ENCODE data around the gene KLHL7.
"Not testable (repeated sequence)": the region's sequence is repeated elsewhere in the genome, so short reads cannot be mapped to it uniquely, and the experiment has no call there.

KLHL7 gene

GRCh38 chr7:23107781-23108180, 2.2 kb downstream of the KLHL7 start:
- DNase-seq, result no peak

GRCh38 chr7:23108995-23109394, 3.4 kb downstream of the KLHL7 start:
- no peak for DNase-seq

DNA sequence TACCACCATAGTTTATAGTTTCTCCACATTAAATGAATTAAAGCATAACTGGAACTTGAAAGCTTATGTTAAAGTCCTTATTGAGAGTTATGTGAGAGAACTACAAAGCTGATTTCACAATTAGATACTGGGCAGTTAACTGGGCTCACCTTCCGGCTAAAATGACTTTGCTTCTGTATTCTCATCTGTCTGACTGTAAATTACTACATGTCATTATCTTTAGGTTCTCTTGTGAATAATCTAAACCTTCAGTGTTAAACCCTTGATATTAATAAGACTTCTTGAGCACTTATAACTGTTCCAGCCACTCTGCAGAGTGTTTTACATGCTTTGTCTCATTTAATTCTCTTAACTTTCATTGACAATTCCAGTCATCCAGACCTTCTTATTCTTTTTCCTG, 3.9 kb downstream of the KLHL7 start:
- DNase-seq, result no peak

- no peak for DNase-seq
Measured at GRCh38 chr7:23114896-23115295, 9.3 kb downstream of the KLHL7 start.

DNA sequence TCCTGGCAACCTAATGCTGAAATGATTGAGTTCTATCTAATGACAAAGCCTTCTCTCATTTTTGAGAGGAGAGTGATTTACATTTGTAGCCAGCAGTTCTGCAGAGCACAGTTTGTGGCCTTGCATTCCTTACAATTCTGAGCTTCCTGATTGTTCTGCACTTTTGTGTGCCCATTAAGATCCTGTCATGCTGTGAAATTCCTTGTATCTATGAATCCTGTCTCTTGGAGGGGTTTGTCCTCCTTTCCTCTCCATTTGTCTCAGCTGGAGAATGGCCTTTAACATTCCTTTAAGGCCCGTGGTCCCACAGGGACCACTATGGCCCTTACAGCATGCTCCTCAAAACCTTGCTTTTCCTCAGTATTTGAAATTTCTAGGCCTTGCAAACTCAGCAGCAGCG, 10.4 kb downstream of the KLHL7 start:
- no peak for DNase-seq

- no peak for DNase-seq
Measured at GRCh38 chr7:23117841-23118240, 12.3 kb downstream of the KLHL7 start.

DNA sequence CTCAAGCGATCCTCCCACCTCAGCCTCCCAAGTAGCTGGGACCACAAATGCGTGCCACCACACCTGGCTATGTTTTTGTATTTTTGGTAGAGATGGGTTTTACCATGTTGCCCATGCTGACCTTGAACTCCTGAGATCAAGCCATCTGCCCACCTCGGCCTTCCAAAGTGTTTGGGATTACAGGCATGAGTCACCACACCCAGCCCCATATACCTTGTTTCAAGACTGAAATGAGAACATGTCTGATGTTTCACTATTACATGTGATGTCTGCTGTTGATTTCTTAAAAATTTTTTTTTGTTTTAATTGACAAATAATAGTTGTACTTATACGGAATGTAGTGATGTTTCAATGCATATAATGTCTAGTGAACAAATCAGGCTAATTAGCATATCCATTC, 14.5 kb downstream of the KLHL7 start:
- no peak for DNase-seq

- DNase-seq, result no peak
Measured at GRCh38 chr7:23121165-23121564, 15.6 kb downstream of the KLHL7 start.

DNA sequence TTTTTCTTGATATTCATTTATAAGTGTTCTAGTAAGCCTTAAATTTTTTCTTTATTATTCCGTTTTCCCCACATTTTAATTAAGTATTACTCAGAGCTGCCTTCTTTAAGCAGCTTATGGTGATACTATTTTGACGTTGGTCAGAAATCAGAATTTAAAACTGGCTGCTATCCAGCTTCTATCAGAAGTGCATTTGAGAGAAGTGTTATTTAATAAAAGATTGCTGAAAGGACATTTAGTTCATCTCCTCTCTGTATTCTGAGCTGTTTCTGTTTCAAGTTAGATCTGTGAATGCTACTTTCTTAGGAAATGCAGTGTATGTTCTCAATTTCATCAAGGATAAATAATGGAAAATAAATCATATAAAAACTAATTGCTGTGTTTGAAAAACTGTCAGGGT, 17.4 kb downstream of the KLHL7 start:
- no peak for DNase-seq

DNA sequence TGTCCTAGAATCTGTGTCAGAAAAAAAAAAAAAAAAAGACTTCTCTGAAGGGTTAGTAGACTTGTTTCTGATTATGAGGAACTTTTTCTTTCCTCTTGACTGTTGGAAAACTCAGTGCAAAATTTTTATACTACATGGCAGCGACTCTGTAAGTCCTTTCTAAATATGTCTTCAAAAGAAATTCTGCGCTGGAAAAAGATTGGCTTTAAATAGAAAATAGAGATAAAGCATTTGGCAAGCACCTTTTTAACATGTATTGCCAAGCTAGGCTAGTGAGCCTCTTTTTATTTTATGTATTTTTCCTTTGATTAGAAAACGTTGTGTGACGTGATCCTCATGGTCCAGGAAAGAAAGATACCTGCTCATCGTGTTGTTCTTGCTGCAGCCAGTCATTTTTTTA, 17.9 kb downstream of the KLHL7 start:
- DNase-seq, result no peak

- DNase-seq, result no peak
Measured at GRCh38 chr7:23129036-23129435, 23.5 kb downstream of the KLHL7 start.

DNA sequence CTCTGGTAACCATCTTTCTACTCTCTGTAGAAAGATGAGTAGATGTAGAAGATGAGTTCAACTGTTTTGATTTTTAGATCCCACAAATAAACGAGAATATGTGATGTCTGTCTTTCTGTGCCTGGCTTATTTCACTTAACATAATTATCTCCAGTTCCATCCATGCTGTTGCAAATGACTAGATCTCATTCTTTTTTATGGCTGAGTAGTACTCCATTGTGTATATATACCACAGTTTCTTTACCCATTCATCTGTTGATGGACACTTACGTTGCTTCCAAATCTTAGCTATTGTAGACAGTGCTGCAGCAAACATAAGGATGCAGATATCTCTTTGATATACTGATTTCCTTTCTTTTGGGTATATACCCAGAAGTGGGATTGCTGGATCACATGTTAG, 26.2 kb downstream of the KLHL7 start:
- DNase-seq, result not testable (repeated sequence)

GRCh38 chr7:23133797-23134196, 28.2 kb downstream of the KLHL7 start:
- DNase-seq, result no peak

- DNase-seq, result no peak
Measured at GRCh38 chr7:23135755-23136154, 30.2 kb downstream of the KLHL7 start.

GRCh38 chr7:23136216-23136615, 30.6 kb downstream of the KLHL7 start:
- DNase-seq, result no peak

- DNase-seq, result no peak
Measured at GRCh38 chr7:23157679-23158078, 52.1 kb downstream of the KLHL7 start.

DNA sequence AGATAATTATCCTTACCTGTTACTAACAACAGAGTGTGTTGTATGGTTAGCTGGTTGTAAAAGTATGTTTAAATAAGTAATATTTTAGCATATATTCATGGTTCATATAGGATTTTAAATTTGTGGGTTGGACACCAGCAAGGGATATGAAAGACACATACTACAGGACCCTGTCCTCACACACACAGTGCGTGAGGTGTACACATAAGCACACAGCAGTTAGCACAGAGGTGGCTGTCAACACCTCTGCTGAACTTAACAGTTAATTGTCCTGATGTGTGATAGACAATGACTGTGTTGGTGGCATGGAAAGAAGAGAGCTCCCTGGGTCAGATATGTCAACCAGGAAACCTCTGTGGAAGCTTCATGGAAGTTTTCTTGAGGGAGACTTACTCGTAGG, 53.0 kb downstream of the KLHL7 start:
- no peak for DNase-seq

DNA sequence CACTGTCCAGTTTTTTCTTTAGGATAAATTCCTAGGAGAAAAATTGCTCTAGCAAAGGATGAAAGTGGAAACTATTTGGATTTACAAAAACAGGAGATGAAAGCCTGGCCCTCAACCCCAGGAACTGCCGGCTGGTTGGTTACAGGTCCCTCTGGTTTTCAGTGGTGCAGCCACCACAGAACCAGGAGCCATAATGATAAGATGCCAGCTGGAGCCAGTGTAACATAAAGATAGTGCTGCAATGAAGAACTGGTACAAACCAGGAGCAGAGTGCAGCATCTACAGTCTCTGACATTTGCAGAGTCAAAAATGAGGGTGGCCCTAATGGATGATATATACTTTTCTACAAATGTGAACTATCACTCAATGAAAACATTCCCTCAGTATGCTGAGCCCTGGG, 55.9 kb downstream of the KLHL7 start:
- DNase-seq, result no peak

DNA sequence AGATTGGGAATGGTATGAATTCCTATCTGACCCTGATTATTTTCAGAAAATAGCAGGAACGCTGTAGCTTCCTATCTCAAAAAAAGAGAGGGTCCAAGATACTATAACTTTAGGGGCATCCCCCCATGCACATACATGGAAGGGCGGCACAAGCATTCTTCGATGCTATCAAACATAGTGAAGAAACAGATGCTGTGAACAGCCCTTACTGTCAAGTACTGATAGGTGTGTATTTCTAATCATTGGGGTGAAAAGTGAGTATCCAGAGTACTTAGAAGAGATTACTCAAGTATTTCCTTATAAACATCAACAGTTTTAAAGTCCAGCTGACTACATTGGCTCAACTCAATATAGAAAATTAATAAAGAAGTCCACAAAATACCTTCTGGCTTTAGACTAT, 59.3 kb downstream of the KLHL7 start:
- DNase-seq, result no peak

- no peak for DNase-seq
Measured at GRCh38 chr7:23165316-23165715, 59.7 kb downstream of the KLHL7 start.

GRCh38 chr7:23167691-23168090, 62.1 kb downstream of the KLHL7 start:
- no peak for DNase-seq

- DNase-seq, result no peak
Measured at GRCh38 chr7:23168111-23168885, 62.7 kb downstream of the KLHL7 start.

- no peak for DNase-seq
Measured at GRCh38 chr7:23175938-23176337, 70.4 kb downstream of the KLHL7 start.

DNA sequence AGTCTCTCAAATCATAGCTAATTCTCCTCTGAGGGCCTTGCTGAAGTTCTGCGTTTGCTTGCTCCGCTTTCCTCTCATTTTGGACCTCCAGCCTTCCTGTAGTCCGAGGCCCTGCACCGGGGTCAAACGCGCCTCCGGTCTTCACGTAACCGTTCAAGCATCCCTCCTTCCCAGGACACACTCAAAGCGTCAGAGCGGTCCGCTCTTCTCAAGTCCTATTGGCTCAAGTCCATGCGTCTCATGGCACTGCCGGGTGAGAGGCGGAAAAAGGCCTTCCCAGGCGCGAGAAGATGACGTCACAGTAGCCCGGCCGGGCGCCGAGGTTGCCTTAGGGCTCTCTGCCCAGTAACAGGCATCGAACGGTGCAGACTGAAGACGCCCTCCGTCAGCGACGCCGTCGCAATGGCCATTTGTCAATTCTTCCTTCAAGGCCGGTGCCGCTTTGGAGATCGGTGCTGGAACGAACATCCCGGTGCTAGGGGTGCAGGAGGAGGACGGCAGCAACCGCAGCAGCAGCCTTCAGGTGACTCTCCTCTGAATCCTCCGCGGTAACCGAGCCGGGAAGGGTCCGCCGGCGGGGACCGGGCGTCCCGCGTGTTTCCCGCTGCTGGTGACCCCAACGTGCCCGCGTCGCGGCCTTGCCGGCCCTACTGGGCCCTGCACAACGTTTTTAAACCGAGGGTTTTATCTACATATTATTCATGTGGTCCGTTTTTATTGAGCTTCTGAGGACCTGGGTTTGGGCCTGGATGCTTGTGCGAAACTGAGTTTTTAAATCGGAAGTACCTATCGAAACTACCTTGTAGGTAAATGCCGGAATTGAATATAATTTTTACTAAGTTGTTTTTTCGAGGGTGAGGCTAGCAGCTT, 76.3 kb downstream of the KLHL7 start, which contains the start of gene NUP42:
TSS of gene NUP42 (plus strand) at position 365 of the 870 bp plus-strand sequence. CDS start at position 403, 38 bp downstream.
- peak; percentile 93 for DNase-seq

All from activated gamma-delta T cell treated with Interleukin-2 at 50 U/mL for 16 hours (primary cell).